ENCODE measurements around the gene FBN2.
A peak's percentile ranks its signal among the peaks of the same experiment; 100 is the strongest.
"Not testable (repeated sequence)": the region's sequence is repeated elsewhere in the genome, so short reads cannot be mapped to it uniquely, and the experiment has no call there.

Gene FBN2

DNA sequence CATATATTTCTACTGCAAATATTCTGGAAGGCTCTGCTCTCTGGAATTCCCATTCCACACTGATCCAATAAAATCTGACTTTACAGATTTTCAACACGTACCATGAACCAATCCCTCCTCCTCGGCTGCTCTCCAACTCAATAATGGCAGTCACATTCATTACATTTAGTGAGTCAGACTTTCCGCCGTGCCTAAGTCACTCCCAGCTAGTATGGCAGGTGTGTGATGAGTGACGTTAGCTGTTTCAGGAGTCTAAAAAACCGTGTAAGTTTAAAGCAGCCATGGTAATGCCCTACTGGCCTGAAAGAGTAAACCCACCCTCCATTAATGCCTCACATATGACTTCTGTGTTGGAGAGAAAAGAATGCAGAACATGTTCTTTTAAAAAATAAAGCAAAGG is 3.3 kb downstream of the FBN2 start:
- DNase-seq (ENCODE audit: low read depth): peak; percentile 75

DNA sequence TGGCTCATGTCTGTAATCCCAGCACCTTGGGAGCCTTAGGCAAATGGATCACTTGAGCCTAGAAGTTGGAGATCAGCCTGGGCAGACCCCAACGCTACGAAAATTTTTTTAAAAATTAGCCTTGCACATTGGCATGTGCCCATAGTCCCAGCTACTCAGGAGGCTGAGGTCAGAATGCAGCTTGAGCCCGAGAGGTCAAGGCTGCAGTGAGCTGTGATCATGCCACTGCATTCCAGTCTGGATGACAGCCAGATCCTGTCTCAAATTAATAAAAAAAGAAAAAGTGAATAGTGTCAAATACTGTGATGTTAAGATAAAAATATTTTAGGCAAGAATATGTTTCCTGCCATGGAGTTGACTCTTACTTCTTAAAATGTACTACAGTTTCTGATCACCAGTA is 5.3 kb downstream of the FBN2 start:
- no peak for DNase-seq (ENCODE audit: low read depth)

DNA sequence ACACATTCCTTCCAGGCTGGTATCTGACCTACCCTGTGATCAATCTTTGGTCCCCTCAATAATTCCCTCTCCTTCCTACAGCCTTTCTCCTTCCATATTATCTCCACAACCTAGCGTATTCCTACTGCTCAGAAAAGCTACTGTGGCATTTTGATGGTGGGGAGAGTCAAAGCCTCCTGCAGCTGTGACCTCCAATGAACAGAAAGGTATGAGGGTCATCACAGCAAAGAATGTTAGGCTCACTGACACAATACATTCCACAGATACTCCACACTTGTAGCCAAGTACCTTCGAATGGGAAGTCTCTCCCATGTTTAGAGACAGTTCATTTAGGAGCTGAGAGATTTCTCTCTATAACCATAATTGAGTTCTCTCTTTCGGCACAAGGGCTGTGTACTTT is 5.9 kb downstream of the FBN2 start:
- DNase-seq (ENCODE audit: low read depth): no peak

DNA sequence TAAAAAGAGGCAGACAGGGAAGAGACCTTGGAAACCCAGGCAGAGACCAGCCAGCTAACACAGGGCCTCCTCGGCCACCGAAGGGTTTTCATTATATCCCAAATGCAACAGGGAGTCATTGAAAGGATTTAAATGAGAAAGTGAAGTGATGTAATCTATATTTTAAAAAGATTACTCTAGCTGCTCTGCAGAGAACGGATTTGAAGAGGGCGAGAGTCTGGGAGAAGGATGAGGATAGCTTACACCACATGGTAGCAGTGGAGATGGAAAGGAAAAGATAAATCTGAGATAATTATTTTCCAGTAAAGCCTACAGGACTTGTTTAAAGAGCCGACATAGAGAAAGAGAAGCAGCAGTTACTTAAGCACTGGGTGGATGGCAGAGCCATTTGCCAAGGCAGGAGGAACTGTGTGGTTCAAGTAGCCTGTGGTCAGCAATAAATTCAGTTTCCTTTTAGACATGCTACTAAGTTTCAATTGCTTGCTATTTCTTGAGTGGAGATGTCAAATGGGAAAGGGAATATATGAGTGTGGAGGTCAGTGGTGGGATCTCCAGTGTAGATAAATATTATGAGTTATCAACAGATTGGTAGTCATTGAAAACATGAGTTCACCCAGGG is 9.3 kb downstream of the FBN2 start:
- no peak for DNase-seq (ENCODE audit: low read depth)

DNA sequence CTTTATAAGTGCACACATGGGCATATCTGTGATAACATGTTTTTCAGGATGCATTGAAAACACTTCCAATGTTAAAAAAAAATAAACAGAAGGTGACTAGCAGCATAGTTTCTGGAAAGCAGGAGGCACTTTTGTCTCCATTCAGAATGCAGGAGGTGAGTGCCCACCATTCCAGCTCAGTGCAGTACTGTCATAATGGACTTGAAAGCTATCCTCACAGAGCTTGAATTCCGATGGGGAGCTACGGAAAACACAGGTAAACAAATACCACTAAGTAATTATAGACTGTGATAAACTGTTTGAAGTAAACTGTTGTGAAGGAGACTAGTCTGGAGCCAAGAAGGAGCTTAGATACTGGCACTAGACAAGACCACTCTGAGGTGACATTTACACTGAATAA is 9.9 kb downstream of the FBN2 start:
- no peak for DNase-seq (ENCODE audit: low read depth)

DNA sequence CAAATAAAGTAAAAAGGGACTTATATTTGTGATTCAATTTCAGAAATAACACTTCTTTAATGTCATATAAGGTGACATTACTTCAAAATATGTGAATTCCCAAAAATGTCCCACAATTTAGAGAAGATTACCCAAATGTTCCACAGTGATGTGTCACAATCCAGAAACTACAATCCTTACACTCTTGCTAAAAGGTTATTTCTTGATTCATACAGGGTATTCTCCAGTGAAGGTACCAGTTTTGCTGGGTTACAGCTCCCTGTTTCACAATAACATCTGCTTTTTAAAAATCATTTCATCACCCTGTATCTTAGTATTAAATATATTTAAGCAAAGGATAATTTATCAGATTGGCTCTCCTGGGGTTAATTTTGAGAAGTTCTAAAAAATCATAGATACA is 11.0 kb downstream of the FBN2 start:
- no peak for DNase-seq (ENCODE audit: low read depth)

DNA sequence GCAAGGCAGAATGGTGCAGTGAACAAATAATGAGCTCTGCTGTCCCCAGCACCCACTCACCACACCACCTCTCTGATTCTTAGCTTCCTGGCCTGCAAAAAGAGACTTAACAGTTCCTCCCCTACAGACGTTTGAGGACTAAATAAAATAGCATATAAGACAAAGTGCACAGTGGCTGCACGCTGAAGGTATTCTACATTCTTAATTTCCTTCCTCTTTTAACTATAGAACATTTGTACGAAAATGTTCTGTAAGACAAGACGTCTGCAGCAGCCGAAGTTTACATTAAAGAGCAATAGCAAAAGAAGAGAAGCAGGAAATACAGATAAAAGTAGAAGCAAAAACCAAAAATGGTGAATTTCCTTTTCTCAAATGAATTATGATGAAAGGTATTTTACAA is 15.7 kb downstream of the FBN2 start:
- no peak for DNase-seq (ENCODE audit: low read depth)

DNA sequence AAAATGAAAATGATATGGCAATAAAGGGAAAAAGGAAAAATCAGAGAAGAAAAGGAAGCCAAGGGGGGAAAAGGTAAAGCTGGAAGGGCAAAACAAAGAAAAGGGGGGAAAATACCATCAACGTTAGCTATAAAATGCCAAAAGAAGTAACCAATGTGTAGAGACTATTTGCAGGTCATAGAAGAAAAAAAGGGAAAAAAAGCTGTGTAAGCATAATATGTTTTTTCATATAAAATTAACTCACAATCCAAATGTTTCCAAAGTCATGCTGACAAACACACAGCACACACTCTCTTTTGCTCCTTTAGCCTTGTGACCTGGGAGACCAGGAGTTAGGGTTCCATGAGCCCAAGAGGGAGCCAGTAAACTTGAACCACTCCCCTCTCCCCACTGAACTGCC is 18.2 kb downstream of the FBN2 start:
- DNase-seq (ENCODE audit: low read depth): no peak

DNA sequence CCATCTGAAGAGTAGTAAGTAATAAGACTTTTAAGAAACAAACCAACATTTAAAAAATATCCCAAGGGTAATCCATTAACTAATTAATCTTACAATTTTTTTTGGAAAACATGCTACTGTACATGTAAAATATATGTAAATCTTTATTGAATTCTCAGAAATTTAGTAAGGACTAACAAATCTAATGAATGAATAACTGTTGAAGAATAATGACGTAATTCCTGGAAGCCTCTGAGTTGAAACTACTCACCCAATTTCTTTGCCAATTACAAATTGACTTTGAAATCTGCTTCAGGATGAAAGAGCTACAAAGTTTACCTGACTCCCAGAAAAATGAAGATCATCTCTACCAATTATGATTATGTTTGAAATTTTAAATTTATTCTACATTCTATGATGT is 21.1 kb downstream of the FBN2 start:
- DNase-seq (ENCODE audit: low read depth): no peak

DNA sequence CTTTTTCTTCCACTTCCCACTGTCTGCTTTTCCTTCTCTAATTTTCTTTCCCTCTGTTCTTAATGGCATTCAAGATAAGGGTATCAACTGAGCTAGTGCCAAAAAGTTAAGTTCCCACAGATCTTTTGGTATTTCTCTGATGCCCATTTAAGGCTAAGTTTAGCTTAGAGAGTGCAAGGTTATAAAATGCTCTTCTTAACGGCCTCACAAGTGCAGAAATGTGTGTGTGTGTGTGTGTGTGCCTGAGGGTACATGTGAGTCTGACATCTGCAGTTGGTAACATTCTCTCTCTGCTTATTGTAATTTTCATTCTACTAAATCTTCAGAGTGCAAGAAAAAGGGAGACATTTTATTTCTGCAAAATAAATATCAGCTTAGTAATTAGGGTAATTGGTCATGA is 24.2 kb downstream of the FBN2 start:
- DNase-seq (ENCODE audit: low read depth): no peak

DNA sequence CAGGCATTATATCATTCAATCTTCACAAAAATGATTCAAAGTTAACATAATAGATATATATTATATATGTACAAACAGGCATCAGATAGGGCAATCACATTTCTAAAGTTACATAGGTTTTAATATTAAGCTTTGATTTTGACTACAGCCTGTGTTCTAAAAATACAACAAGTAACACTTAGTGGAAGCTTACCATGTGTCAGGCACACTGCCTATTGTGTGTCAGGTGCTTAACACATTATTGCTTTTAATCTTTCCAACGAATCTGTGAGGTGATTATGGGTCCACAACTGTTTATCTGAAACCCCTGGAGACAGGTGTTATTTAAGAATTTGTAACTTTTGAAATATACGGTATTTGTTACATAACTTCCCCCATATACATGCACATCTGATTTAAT is 25.2 kb downstream of the FBN2 start:
- no peak for DNase-seq (ENCODE audit: low read depth)

DNA sequence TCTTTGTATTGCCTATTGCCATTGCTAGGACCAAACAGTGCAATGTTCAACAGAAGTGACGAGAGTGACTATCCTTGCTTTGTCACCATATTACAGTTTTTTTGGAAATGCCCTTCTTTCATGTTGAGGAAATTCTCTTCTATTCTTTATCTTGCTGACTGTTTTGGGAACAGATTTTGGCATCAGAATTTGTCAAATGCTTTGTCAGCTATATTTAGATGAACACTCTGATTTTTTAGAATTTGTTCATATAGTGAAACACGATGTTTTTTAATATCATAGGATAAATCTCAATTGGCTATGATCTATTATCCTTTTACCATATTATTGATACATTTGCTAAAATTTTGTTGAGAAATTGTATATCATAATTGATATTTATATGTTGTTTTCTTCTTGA is 31.4 kb downstream of the FBN2 start:
- no peak for DNase-seq (ENCODE audit: low read depth)

DNA sequence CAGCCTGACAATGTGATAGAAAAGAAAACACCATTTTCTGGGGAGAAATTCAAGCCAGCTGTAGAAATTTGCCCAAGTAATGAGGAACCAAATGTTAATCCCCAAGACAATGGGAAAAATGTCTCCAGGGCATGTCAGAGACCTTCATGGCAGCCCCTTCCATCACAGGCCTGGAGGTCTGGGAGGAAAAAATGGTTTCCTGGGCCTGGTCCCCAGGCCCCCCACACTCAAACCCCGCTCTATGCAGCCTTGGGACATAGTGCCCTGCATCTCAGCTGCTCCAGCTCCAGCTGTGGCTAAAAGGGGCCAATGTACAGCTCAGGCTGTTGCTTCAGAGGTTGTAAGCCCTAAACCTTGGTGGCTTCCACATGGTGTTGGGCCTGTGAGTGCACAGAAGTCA is 34.3 kb downstream of the FBN2 start:
- DNase-seq (ENCODE audit: low read depth): not testable (repeated sequence)

DNA sequence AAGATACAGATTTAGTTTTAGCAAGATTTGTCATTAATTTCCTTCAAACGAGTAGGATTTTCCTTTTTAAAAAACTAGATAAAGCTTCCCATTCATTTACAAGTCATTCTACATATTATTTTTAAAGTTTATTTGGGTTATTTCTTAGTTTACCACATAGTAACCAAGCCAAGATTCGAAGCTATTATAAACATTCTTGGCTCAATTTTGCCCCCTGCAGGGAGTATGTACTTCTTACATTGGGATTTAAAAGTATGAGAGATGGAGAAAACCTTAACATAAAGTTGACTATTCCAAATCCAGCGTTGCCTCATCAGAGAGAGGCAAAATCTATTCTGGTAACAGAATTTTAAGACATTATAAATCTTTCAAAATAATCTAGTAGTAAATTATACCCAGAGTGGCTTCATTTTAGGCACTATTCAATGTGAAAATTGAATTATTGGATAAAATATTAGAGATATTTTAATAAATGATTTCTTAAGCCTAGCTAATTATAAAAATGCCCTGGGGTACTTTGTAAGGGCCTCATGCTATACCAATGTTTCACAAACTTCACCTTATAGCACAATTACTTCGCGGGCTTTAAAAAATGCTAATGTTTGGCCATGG is 39.1 kb downstream of the FBN2 start:
- peak; percentile 71 for DNase-seq (ENCODE audit: low read depth)

DNA sequence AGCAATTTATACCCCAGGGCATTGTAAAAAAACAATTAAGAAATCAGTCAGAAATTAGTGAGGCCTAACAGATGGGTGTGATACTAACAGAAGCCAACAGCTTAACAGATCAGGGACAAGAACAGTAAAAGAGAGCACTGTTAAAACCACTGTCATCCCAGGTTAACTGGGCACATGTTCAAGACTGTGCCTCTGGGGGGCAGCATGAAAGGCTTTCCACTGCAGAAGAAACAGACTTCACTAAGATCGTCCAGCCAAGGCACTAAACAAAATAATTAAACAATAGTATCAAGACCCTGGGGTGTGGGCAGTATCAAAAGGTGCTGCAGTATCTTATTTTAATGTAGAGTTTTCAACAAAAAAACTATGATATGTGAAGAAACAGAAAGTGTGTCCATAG is 43.5 kb downstream of the FBN2 start:
- no peak for DNase-seq (ENCODE audit: low read depth)

DNA sequence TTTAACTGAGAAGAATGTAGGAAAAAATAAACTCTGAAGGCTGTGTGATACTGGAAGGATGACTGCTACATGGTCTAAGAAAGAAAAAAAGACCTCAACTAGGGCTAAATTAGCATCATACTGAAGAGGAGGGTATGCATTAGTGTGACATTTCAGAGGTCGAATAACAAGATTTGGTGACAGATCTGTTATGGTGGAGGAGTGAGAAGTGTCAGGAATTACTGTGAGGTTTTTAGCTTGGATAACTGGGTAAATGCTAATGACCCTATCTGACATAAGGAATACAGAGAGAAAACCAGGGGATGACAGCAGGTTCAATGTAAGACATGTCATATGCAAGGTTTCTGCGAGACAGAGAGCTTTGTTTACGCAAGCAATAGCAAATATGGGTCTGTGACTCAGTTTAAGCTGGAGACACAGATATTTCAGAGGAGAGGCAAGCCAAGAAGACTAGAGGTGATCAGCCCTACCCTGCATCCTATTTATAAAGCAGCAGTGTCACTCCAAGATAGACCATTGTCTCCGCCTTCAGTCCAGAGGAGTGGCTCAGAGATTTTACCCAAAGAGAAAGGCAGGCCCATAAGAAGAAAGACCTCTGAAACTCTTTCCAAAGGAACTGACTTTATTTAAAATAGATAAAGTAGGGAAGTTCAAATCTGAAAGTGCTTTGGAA is 44.3 kb downstream of the FBN2 start:
- no peak for DNase-seq (ENCODE audit: low read depth)

DNA sequence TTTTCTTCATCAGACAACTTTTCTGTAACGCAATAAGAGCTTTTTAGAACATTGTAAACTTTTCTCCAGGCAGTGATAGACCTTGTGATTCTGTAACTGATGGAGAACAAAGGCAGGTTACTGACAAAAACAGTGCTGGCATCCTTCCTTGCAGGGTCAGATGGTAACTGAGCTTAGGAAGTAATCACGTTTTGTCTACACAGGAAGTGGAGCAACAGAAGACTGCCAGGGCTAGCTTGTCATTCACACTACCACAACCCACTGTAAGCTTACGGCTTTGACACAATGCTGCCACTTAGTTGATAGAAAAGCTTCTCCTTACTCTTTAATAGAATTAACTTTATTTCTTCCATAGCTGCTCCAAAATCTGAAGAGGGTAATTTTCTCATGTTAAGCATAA is 46.8 kb downstream of the FBN2 start:
- no peak for DNase-seq (ENCODE audit: low read depth)

DNA sequence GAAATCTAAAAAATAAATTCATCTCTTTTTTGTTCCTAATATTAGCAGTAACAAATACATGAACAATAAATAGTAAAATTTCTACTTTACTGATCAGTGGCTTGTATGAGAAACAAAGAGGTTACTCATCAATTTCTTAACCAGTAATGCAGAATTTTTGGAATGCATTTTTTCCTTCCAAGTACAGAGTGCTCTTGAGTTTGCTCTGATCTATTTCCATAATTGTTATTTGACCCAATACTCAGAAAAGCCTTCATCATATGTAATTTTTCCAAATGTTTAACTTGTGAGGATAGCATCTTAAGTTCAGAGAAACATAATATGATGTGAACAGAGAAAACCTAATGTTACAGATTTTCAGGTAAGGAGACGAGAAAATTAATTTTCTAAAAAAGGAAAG is 47.3 kb downstream of the FBN2 start:
- no peak for DNase-seq (ENCODE audit: low read depth)

DNA sequence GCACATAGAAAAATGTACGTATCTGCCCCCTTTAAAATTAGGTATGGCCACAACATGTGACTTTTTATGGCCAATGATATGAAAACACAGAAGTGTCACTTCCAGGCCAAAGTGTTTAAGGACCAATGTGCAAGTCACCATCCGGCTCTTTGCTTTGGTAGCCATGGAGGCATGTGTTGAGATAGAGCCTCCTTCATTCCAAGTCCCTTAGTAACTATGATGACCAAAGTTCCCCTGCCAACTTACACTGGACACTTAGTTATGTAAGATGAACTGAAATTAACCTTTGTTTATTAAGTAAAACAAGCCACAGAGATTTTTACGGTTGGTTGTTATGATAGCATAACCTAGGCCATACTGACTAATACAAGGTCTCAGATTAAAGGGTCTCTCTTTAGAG is 51.0 kb downstream of the FBN2 start:
- DNase-seq (ENCODE audit: low read depth): no peak

DNA sequence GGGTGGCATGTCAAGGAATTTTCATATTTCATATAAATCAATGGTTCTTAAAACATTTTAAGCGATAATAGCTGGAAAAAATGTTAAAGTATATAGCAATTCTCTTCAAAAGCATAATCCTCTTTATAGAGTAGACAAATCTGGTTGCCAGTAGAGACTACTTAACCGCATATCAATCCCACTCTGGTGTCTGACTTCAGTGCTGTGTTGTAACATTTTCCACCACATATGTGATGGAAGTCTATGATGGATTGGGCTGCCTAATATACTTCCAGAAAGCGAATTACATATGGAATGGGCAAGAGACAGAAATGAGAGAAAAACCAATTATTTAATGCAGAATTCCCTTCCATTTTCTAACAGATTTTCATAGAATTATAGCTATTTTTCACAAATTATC is 54.3 kb downstream of the FBN2 start:
- DNase-seq (ENCODE audit: low read depth): no peak

DNA sequence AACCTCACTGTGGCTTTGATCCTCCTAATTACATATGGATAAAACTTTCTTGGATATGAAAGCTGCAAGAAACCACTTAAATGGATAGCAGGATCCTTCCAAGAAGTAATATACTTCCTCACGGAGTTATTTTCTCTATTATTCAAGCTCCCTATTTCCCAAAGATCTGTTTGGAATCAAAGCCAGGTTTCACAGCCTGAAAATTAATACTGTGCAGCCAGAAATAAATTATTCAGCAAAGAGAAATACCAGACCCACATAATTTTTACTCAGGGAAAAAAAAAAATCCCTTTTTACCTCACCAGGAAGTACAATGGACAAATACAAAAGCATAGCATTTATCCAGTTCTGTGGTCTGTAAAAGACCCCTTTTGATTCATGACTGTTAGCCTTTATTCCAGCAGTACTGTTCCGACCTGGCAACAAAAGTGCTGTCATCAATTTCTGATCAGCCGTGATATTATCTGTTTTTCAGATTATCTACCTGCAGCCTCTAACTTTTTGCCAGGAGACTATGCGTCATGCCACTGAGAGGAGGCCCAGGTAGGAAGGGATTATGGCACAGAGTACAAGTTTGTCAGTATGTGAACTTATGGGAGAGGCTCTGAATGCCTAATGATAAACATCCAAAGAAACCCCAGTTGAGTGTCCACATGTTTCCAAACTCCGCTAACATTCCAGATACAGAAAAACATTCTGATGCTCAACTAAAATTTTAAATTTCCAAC is 57.0 kb downstream of the FBN2 start:
- DNase-seq (ENCODE audit: low read depth): no peak

DNA sequence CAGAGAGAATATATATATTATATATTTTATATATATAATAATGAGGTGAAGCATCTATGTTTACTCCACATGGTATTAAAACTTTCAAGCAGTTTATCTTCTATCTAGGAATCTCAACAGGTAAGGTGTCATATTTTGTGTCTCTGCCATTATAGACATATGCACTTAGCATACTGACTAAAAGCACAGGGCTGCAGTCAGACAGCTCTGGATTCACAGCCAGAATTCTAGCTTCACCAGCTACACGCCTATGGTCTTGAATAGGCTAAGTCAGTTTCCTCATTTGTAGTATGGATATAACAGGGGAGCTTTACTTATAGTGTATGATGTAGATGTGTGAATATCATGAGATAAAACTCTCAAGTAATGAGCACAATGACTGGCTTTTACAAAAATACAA is 57.9 kb downstream of the FBN2 start:
- no peak for DNase-seq (ENCODE audit: low read depth)

All from fibroblast of the conjunctiva (primary cell).